Astrocyte of the hippocampus (primary cell): ENCODE results near the gene PRKCD.

ENCODE experiments used
- DNase-seq: peaks from one replicate; pipeline ENCODE4 v3.0.0; 2011; ENCODE audit warnings: low read depth, low spot score

The PRKCD gene

GRCh38 chr3:53160660-53161449 lies at the start of gene PRKCD:
Gene PRKCD, plus strand, starts transcription at chr3:53161209. Its CDS starts 17,214 bp downstream, at chr3:53178423.
- DNase-seq, result peak; percentile 94

GRCh38 chr3:53111822-53112221 lies 49.2 kb upstream of the PRKCD start:
- no peak for DNase-seq

DNA sequence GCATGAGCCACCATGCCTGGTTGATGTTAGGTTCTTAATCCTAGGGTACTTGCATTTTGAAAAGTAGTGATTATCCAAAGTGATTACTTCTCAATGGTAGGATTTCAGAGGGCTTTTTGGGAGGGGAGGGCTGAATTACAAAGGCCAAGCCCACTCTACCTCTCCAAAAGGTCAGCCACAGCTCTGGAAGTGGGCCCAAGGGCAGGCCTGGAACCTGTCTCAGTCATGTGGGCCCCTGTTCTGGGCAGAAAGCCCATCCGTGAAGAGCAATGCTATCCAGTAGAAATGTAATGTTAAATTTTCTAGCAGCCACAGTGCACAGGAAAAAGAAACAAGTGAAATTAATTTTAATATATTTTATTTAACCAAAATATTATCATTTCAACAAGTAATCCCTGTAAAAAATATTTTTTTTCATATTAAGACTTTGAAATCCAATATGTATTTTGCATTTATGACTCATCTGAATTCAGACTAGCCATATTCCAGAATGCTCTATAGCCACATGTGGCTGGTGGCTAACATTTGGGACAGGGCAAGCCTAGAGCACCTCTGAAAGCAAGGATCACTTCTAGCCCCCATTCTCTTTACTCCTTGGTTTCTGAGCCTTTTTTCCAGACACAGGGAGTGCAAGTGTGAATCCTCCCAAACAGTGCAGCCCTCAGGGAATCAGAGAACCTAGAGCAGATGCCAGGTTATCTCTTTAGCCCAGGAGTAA lies 47.6 kb upstream of the PRKCD start:
- DNase-seq, result peak; percentile 43

DNA sequence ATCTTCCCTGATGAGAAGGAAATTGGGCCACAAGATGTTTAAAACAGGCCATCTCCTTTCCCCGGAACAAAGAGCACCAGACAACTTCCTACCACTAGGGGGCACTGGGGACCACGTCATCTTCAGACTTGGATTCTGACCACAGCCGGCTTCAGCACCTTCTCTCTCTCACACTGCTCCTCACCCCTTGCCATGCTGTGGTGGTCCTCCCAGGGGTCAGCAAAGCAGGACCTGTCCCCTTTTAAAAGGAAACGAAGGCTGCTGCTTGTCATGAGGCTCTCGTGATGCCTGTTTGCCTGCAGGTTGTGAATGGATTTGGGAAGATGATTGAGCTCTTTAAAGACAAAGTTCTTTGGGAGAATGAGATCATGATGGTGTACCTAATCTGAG lies 47.0 kb upstream of the PRKCD start:
- peak; percentile 91 for DNase-seq

- peak; percentile 32 for DNase-seq
Observed at GRCh38 chr3:53114412-53115074, 46.5 kb upstream of the PRKCD start.

DNA sequence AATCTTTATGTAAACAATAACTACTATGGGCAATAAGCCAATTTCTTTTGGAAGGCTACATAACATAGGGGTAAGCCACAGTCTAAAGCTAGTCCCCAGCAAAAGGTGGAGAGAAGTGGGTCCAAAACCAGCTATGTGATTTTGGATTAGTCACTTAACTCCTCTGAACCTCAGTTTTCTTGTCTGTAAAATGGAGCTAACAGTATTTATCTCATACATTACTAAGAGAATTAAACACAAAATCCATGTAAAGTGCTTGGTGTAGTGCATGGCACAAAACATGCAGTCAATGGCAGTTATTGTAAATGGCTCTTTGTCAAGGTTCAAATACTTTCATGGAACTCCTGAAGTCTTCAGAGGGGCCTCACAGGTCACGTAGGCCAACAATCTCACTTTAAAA lies 44.1 kb upstream of the PRKCD start:
- DNase-seq, result no peak

- DNase-seq, result no peak
Observed at GRCh38 chr3:53120336-53120735, 40.7 kb upstream of the PRKCD start.

DNA sequence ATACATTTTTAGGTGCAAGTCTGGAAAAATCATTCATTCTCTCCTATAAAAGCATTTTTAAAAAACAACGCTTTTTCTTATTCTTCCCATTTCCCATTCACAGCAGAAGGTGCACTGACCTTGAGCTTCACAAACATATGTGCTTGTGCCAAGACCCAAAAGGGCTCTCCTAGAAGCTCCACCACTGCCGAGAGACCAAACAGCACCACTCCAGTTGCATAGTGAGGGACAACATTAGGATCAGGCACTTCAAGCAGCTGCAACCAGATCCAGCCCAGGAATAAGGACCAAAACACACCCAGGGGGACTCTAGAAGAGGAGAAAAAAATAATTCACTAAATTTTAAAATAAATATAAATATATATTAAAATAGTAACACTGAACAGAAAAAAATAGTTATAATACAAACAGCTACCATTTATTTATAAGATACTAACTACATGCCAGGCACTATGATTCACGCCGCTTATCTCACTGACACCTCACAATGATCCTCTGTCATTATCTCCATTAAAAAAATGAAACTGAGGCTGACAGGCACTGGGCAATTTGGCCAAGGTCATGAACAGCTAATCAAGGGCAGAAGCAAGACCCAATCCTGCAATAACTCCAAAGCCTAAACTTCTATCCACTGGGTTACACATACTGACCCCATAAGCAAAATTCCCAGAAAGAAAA lies 38.6 kb upstream of the PRKCD start:
- no peak for DNase-seq

DNA sequence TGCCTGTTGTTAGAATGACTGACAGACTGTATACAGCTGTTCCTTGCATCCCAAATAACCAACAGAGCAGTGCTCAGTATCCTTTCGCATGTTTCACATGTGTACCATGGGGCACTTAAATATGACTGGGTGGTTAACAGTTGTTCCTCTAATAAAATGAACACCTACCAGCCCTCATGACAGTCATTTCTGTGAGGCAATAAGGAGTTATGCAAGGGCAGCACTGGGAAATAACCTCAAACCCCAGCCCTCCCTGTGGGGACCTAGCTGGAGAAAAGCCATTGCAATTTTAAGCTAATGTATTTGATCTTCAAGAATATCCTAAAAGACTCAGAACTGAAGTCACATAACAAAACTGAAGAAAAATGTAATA lies 38.1 kb upstream of the PRKCD start:
- DNase-seq, result no peak

DNA sequence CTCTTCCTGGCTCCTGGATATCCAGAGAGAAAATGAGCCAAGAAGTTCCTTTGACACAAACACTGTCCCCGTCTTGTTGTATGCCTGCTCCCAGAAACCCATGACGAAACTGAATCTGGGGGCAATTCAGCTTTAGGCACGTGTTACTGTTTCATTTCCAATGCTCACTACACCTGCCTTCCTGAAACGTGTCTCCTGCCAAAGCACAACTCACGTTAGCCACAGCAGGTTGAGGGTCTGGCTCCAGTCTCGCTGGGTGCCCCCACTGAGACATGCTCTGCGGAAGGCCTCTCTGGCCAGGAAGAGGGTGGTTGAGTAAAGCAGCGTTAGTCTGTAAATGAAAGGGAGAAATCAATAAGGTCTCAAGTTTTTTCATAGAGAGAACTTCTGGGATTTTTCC lies 37.5 kb upstream of the PRKCD start:
- DNase-seq, result no peak

GRCh38 chr3:53123953-53124352 lies 37.1 kb upstream of the PRKCD start:
- DNase-seq, result no peak

DNA sequence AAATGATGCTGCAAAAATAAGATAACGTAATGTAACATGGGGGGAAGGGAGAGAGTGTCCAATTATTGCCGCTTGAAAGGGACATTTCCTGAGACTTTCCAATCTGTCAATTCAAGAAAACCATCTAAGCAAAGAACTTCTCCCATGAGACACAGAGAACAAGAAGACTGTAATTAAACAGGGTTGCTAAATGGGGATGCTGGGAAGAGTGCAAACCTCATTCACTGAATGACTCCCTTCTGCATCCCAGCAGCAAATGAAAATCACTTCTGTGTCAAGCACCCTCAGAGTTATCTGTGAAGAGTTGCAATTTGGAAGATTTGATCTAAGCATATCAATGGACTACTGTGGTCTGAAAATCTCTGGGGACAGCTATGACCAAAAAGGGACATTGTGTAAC lies 34.4 kb upstream of the PRKCD start:
- DNase-seq, result no peak

DNA sequence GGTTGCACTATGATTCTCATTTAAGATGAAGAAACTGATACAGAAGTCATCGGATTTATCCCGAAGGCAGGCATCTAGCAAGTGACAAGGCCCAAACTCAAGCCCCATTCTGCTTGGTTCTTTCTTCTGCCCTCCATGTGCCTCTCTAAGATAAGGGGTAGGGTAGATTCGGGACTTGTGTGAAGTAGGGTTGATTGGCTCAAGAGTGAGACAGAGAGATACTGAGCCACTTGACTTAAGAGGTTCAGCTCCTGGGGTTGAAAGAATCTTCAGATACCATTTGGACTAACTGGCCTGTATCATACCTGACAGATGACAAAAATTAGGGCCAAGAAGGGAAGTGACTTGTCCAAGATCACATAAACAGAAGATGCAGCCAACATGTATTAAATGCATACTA lies 31.7 kb upstream of the PRKCD start:
- DNase-seq, result no peak

GRCh38 chr3:53130179-53131061 lies 30.6 kb upstream of the PRKCD start, which contains the start of gene RFT1:
Gene RFT1, minus strand, starts transcription at chr3:53130435. Its CDS starts 35 bp downstream, at chr3:53130400.
- DNase-seq, result peak; percentile 98

- DNase-seq, result no peak
Observed at GRCh38 chr3:53131096-53131495, 29.9 kb upstream of the PRKCD start.

- DNase-seq, result no peak
Observed at GRCh38 chr3:53132347-53132746, 28.7 kb upstream of the PRKCD start.

GRCh38 chr3:53134631-53135232 lies 26.3 kb upstream of the PRKCD start:
- DNase-seq, result peak; percentile 85

DNA sequence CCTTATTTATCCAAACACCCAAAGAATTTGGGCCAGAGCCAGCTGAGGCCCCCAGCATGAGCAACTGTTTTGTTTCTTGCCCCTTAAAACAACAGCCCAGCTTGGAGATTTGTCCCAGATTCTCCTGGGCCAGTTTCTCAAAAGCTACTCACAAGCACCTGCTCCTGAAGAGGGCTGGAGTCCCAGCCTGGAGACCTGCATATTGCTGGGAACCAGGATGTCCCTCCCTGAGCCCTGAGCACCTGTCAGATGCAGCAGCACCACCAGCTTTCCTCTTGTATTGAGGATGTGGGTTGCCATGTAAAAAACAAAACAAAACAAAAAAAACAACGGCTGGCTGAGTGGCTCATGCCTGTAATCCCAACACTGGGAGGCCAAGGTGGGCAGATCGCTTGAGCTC lies 23.8 kb upstream of the PRKCD start:
- no peak for DNase-seq

GRCh38 chr3:53137835-53138446 lies 23.1 kb upstream of the PRKCD start:
- DNase-seq, result no peak
